Jurkat, Clone E6-1 (cell line): ENCODE data around the gene GTF2H4.
A peak's percentile ranks its signal among the peaks of the same experiment; 100 is the strongest.

Experiments used
- DNase-seq: peaks from one replicate; pipeline ENCODE4 v3.0.0-alpha.2; 2011; ENCODE audit warnings: low read depth, low spot score
- H3K4me3 ChIP-seq: 2 replicates; pipeline ENCODE4 v1.5.1; 2011; ENCODE audit warnings: mild to moderate bottlenecking, low read length, control low read depth, moderate library complexity

The GTF2H4 gene

DNA sequence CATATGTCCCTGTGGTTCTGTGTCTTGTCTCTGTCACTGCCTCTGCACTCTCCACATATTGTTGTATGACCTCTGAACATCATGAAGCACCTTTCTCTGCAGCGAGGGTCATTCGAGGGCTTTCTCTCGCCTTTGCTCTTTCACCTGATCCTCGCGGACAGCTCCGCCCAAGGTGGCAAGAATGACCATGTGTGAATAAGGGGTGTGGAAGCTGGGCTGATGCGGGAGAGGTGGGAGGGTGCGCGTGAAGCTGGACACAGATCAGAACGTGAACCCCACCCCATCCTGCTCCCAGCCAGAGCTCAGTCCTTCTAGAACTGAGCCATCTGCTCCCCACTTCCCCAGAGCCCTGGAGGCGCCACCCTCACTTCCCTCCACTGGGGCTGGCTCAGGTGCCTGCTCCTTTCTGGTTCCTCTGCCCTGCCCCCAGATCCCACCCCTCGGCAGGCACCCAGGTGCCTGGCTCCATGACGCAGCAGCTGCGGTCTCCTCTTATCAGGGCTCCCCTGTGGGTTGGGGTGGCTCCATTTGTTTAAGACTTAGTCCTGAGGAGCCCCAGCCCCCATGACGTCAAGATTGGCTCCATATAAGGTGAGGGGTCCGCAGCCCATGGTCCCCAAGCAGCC is 32.5 kb downstream of the GTF2H4 start, which contains the start of gene MUCL3:
TSS of gene MUCL3 (plus strand) at position 613 of the 626 bp plus-strand sequence. CDS start 27 bp downstream, outside the sequence.
- DNase-seq, result no peak
- no peak within 1 kb of the TSS for H3K4me3 ChIP-seq

GRCh38 chr6:30942338-30943060 is 34.5 kb downstream of the GTF2H4 start:
- H3K4me3 ChIP-seq, result no peak overlapping the region
- DNase-seq, result no peak

DNA sequence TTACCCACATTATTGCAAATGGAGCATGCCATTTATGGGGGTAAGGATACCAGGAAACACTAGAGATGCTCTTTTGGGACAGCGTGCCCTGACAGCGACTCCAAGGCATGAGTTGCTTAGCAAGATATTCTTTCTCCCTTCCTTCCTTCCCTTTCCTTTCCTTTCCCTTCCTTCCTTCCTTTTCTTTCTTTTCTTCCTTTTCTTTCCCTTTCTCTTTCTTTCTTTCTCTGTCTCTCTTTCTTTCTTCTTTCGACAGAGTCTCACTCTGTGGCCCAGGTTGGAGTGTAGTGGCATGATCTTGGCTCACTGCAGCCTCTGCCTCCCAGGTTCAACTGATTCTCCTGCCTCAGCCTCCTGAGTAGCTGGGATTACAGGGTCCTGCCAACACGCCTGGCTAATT is 36.0 kb downstream of the GTF2H4 start:
- no peak for DNase-seq

DNA sequence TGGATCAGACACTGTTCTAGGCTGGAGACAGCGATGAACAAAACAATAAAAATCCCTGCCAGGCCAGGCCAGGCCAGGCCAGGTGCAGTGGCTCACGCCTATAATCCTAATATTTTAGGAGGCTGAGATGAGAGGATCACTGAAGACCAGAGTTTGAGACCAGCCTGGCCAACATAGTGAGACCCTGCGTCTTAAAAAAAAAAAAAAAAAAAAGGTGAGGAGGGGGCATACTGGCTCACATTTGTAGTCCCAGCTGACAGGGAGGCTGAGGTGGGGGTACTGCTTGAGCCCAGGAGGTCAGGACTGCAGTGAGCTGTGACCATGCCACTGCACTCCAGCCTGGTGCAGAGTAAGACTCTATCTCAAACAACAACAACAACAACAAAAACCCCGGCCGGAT is 37.3 kb downstream of the GTF2H4 start:
- no peak for DNase-seq
- H3K4me3 ChIP-seq, result no peak overlapping the region

More for the DNA sequence above, 36.0 kb downstream of the GTF2H4 start:
- H3K4me3 ChIP-seq, result no peak overlapping the region

GRCh38 chr6:30947231-30947630 is 39.2 kb downstream of the GTF2H4 start:
- no peak for DNase-seq

DNA sequence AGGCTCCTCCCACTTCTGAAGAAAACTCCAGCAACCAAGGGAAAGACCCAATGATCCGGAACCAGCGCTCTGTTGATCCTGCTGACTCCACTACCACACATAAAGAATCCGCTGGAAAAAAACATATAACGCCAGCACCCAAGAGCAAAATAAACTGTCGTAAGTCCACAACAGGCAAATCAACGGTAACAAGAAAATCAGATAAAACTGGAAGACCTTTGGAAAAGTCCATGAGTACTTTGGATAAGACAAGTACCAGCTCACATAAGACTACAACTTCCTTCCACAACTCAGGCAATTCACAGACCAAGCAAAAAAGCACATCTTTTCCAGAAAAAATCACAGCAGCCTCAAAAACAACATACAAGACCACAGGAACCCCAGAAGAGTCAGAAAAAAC is 40.8 kb downstream of the GTF2H4 start:
- DNase-seq, result no peak
- no peak overlapping the region for H3K4me3 ChIP-seq

More at GRCh38 chr6:30947231-30947630, 39.2 kb downstream of the GTF2H4 start:
- no peak overlapping the region for H3K4me3 ChIP-seq

DNA sequence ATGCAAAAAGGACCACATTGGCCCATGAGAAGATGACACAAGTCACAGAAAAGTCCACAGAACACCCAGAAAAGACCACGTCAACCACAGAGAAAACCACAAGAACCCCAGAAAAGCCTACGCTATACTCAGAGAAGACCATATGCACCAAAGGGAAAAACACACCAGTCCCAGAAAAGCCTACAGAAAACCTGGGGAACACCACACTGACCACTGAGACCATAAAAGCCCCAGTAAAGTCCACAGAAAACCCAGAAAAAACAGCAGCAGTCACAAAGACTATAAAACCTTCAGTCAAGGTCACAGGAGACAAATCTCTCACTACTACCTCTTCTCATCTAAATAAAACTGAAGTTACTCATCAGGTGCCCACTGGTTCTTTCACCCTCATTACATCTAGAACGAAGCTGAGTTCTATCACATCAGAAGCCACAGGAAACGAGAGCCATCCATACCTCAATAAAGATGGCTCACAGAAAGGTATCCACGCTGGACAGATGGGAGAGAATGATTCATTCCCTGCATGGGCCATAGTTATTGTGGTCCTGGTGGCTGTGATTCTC is 44.0 kb downstream of the GTF2H4 start:
- DNase-seq, result no peak
- H3K4me3 ChIP-seq, result no peak overlapping the region

- no peak for DNase-seq
- H3K4me3 ChIP-seq, result no peak overlapping the region
Measured at GRCh38 chr6:30954631-30955366, 46.8 kb downstream of the GTF2H4 start.

GRCh38 chr6:30955367-30956042 is 47.5 kb downstream of the GTF2H4 start:
- no peak for DNase-seq
- H3K4me3 ChIP-seq, result peak overlapping the region; percentile 27

- H3K4me3 ChIP-seq, result no peak overlapping the region
Measured at GRCh38 chr6:30957716-30958115, 49.7 kb downstream of the GTF2H4 start.

GRCh38 chr6:30960907-30961673 is 53.1 kb downstream of the GTF2H4 start:
- H3K4me3 ChIP-seq, result no peak overlapping the region
- no peak for DNase-seq

More at GRCh38 chr6:30957716-30958115, 49.7 kb downstream of the GTF2H4 start:
- DNase-seq, result no peak

DNA sequence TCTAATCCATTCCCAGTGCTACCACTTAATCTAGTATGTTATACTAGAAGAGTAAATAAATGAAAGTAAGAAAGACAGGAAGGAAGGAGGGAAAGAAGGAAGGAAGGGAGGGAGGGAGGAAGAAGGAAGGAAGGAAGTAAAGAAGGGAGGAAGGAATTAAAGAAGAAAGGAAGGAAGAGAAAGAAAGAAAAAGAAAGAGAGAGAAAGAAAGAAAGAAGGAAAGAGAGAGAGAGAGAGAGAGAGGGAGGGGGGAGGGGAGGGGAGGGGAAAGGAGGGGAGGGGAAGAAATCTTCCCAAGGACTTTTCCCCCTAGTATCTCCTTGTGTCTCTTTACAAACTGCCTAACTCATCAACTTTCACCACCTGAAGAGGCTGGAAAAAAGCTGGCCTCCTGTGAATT is 54.7 kb downstream of the GTF2H4 start:
- no peak for DNase-seq
- H3K4me3 ChIP-seq, result no peak overlapping the region

DNA sequence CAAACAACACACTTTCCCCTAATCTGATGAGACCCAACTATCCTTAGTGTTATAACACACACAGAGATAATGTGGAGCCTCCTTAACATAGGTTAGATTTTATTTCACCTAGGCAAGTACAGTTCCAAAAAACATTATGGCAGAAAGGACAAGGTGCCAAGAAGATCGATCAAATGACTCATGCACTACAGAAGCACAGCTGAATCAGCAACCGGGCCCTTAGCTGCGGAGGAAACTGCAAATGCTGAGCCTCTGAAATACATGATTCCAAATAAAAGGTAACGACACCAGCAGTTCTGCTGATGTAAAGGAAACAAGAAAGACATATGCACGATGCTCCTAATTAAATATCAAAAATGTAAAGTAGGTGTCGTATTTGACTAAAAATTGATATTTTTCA is 55.6 kb downstream of the GTF2H4 start:
- no peak overlapping the region for H3K4me3 ChIP-seq
- no peak for DNase-seq
